A549 treated with AZD9567 at 1 μM for 4 hours (cell line): ENCODE results near the gene DUSP22. TPM values are rescaled to one million over a fixed set of nuclear protein-coding genes. Genes with fewer than 3 reads are reported as not detected.

Experiments
- total RNA-seq: library from RNA; stranded (reverse); fragments of 200-300 nt; extraction: Qiagen RNA extraction; gene quantifications from 5 replicates; pipeline ENCODE4 v1.2.3, GENCODE V29; 2022; ENCODE audit not compliant: insufficient read depth

The DUSP22 gene
- 7.1 to 15.1 TPM (median 13.7 TPM) in 5 replicates for total RNA-seq

GRCh38 chr6:291697-292505, at the start of gene DUSP22:
Gene DUSP22 (plus strand): TSS chr6:292487. CDS start chr6:292540, 53 bp downstream.

DNA sequence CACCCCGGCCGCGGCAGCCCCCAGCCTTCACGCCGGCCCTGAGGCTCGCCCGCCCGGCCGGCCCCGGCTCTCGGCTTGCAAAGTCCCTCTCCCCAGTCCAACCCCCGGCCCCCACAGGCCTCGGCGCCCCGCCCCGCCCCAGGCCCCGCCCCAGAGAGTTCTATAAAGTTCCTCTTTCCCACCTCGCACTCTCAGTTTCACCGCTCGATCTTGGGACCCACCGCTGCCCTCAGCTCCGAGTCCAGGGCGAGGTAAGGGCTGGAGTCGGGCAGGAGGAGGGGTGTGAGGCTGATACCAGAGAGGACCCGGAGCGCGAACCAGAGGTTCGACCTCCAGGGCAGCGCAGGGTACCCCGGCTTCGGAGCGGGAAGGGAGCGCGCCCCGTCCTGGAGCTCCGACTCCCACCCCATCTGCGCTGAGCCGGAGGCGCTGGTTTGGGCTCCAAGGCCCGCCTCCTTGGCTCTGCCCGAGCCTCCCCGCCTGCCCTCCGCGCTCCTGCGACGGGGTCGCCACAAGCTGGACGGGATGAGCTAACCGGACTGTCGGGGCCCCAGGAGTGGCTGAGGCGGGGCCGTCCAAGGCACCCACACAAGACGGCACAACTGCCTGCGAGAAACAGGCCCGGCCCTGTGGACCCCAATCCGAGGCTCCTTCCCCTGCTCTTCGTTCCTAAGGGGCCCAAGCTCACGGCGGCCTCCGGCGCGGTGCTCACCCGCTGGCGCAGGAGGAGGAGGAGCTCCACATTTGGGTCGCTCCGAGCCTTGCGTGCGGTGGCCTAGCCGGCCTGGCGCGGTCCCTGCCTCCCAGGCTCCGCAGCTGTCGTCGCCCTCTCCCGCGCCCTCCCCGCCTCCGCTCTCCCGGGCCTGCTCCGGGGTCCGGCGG, 99.5 kb downstream of the DUSP22 start, which contains the start of gene IRF4:
TSS of gene IRF4 (plus strand) at position 194 of the 882 bp plus-strand sequence. CDS start 1,401 bp downstream, outside the sequence.

Other genes with a start within 250 kb of the DUSP22 start
- 0.13 to 0.35 TPM (median 0.17 TPM) in 5 replicates for gene IRF4, start 99.3 kb downstream of the DUSP22 start, total RNA-seq